Gastrocnemius medialis (tissue), 4 donors: ENCODE measurements around the gene NUDCD3.

Source experiments
- CTCF ChIP-seq, 5 experiments: fragments of 450-650 bp in 3 of 5; fragments of 200-600 bp in 2 of 5; sonication (generic) in 2 of 5; IDR thresholded peaks in 4 of 5; conservative IDR thresholded peaks in 1 of 5; 1 replicate in 4 of 5; 2 replicates in 1 of 5; pipeline ENCODE4 v1.5.1; 2016 to 2019; ENCODE audit warnings: antibody characterized with exemption in 5 of 5, mild to moderate bottlenecking in 3 of 5, moderate library complexity in 3 of 5
- POLR2A ChIP-seq, 2 donors: fragments of 450-650 bp; IDR thresholded peaks; one replicate each; pipeline ENCODE4 v1.6.1; 2017; ENCODE audit warnings: antibody characterized with exemption in 2 of 2, mild to moderate bottlenecking in 2 of 2, moderate library complexity in 2 of 2

- TF ChIP-seq CTCF (IDR thresholded peaks at IDR 0.05 in 4 of 5, conservative IDR thresholded peaks at IDR 0.05 in 1 of 5) (no peak), POLR2A (IDR thresholded peaks at IDR 0.05) (no peak)
Measured at GRCh38 chr7:44402401-44403060, 87.9 kb downstream of the NUDCD3 start.
